HFF-Myc (cell line): ENCODE results near the gene DOCK3.

Experiments
- DNase-seq: peaks from one replicate; pipeline ENCODE4 v3.0.0-alpha.2; 2011; ENCODE audit warnings: low read depth; ENCODE audit errors: extremely low read depth
- H3K4me3 ChIP-seq: replicated peaks from 2 replicates; pipeline ENCODE4 v1.5.1; 2011; ENCODE audit warnings: low read depth, mild to moderate bottlenecking, control low read depth, low read length
- CTCF ChIP-seq: IDR thresholded peaks from 2 replicates; pipeline ENCODE4 v1.5.1; 2012; ENCODE audit warnings: mild to moderate bottlenecking, low read depth, low read length, control low read depth; ENCODE audit errors: missing control alignments

Gene DOCK3

GRCh38 chr3:51391075-51391565, 716.4 kb downstream of the DOCK3 start, which contains the start of gene RBM15B:
Gene RBM15B, plus strand, starts transcription at chr3:51391285. Its CDS starts 115 bp downstream, at chr3:51391400.
- peak; percentile 79 for TF ChIP-seq CTCF
- peak; percentile 81 for DNase-seq
- H3K4me3 ChIP-seq, result peak within 1 kb of the TSS; percentile 66

- no peak for DNase-seq
- H3K4me3 ChIP-seq, result peak overlapping the region; percentile 66
- no peak for TF ChIP-seq CTCF
These were observed 717.0 kb downstream of the DOCK3 start for GRCh38 chr3:51391566-51392354.

- no peak for TF ChIP-seq CTCF
- DNase-seq, result no peak
- peak overlapping the region; percentile 66 for H3K4me3 ChIP-seq
These were observed 717.8 kb downstream of the DOCK3 start for GRCh38 chr3:51392355-51393133.

GRCh38 chr3:51393134-51393495, 718.4 kb downstream of the DOCK3 start:
- H3K4me3 ChIP-seq, result peak overlapping the region; percentile 66
- DNase-seq, result no peak
- TF ChIP-seq CTCF, result no peak

- no peak for DNase-seq
- no peak for TF ChIP-seq CTCF
- peak overlapping the region; percentile 66; the same call in 1 of the 2 replicates for H3K4me3 ChIP-seq
These were observed 718.8 kb downstream of the DOCK3 start for GRCh38 chr3:51393564-51393963.

GRCh38 chr3:51394541-51394940, 719.8 kb downstream of the DOCK3 start:
- H3K4me3 ChIP-seq, result peak overlapping the region; percentile 9; the same call in 1 of the 2 replicates
- no peak for DNase-seq
- no peak for TF ChIP-seq CTCF
